Activated CD4-positive, alpha-beta T cell treated with anti-CD3 and anti-CD28 coated beads, Interleukin-2, amount 50 U/mL, for 16 hours (primary cell): ENCODE measurements around the gene EFCAB6.

Experiments
- DNase-seq: peaks from one replicate; pipeline ENCODE4 v3.0.0-alpha.2; 2020

Gene EFCAB6

DNA sequence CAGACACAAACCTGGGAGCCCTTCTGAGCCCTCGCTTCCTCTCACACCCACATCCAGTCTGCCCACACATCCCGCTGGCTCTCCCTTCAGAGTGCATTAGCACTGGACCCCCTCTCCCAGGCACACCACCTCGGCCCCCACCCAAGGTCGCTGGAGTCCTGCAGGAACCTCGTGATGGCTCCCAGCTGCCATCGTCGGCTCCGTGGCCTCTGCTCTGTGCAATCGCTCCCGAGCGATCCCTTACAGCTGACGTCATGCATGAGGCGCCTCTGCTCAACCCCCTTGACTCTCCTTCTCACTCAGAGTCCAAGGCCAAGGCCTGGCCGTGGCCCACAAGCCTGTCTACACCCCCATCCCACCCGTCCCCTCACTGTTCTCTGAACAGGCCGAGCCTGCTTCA, 183.9 kb downstream of the EFCAB6 start:
- no peak for DNase-seq

DNA sequence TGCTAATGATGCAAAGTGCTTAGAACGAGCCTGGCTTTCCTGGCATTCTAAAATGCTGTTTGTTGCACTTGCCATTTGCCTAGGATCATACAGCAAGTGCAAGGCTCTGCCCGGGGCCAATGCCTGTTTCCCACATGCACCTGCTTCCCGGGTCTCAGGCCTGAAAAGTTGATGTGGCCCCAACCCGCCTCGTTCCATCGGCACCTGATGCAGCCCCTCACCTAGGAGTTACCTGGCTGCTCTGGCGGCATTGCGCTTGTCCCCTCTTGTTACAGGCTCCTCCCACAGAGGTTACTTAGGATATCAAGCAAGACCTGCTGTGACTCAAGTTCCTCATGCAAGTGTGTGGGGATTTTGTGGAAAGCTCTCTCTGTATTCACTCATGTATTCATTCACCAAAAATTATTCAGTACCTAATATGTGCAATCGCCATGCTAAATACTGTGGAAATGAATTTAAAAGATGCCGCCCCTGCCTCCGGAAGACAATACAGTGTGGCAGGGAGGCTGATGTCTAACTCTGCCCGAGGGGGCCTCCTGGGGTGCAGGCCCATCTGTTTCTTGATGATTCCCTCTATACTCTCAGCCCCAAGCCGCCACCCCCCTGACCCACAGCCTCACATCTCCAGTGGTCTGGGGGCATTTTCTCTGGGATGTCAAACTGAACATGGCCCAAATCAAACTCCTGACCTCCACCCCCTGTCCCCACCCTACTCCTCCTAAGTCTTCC, 184.5 kb downstream of the EFCAB6 start:
- DNase-seq, result no peak

DNA sequence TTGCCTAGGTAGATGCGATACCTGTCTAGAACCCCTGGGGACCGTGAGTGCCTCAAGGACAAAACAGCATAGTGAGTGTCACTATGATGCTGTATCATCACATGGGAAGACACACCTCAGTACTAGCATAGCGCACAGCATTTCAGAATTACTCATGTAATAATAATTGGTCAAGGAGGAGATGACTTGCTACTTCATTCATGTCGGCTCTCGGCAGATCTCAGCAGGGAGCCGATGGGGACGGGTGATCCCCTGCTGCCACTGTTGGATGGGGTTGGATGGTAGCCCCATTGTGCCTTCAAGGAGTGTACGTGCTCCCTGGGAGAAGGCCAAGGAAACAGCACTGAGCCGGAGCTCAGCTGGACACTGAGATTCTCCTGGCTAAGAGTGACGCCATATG, 186.9 kb downstream of the EFCAB6 start:
- DNase-seq, result no peak

DNA sequence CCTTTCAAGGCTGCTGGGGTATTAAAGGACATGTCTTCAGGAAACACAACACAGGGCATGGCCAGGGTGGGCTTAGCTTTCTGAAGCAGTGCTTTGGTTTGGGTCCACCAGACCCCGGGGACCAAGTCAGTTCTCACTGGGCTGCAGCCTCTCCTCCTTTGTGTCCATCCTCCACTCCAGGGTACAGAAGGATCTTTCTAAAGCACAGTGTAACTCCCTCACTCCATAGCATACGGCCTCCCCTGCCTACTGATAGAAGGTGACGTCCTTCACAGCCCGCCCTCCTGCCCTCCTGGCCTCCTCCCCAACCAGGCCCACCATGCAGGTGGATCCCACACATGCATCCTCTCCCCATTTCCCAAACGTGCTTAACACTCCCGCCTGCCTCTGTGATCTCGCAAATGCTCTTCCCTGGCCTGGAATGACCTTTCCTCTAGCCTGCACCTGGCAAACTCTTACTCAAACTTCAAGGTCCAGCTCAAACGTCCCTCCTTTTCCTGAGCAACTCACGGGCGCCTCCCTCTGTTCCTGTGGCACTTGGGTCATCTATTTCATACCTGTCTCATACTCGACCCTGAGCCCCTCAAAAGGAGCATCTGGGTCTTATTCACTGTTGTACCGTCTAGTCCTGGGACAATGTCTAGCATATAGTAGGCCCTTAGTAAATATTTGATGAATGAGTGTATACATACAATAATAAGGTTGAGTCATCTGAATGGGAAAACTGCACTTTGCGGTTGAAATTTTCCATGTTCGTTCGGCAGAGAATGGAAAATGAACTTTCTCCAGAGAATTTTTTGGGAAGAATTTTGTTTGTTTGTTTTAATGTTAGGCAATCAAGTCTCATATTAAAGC, 187.7 kb downstream of the EFCAB6 start:
- DNase-seq, result no peak

DNA sequence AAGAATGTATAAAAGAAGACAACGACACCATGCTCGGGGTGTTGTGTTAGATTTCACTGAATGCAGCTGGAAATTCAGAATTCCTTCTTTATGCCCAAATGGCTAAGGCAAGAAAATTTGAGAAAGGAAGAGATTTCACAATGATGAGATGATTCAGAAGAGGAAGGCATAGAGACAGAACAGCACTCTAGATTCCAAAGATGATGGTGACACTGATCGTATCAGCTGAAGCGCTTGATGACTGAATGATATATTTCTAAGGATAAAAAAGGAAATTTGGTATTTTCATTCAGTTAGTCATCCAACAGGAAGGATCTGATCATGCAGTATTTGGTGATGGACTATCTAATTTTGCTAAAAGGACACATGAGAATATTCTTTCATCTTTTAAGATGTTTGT, 189.2 kb downstream of the EFCAB6 start:
- DNase-seq, result no peak

DNA sequence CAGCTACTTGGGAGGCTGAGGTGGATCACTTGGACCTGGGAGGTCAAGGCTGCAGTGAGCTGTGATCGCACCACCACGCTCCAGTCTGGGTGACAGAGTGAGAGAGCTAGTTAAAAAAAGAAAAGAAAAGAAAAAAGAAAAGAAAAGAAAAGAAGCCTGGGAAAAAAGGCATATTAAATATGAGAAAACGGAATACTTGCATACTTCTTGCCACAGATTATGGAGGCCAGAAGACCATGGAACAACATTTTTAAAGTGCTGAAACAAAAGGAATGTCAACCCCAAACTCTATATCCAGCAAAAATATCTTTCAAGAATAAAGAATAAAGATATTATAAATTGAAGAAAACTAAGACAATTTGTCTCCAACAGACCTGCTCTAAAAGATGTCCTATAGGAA, 191.9 kb downstream of the EFCAB6 start:
- DNase-seq, result no peak

DNA sequence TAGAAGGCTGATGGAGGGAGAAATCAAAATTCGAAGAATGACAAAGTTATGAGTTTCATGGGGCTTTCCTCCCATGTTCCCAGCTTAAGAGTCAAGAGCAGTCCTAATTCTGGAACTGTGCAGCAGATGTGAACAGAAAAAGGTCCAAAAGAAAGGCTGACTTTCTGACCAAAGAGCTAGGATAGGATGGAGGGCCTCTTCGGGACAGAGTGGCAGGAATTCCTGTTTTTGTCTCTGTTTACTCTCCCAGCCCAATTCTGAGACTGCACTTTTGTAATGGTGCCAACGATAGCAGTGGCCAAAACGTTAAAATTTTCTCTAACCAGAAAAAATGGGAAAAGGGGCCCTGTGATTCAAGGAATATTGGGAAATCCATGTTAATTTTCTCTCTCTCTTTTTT, 193.6 kb downstream of the EFCAB6 start:
- no peak for DNase-seq

DNA sequence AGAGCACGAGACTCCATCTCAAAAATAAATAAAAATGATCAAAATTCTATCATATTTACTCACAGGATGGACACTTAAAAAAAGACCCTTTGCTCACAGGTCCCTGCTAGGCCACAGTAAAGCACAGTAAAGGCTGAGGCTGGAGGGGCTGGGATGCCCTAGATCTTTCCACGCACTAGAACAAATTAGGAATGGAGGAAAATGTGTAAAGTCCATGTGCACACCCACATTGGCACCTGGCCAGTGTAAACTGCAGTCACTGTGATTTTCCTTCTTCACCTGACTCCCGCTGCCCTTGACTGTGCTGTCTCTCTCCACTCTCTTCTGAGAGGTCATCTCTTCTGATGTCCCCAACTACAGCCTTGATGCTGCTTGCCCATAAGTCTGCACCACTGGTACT, 195.5 kb downstream of the EFCAB6 start:
- DNase-seq, result no peak

DNA sequence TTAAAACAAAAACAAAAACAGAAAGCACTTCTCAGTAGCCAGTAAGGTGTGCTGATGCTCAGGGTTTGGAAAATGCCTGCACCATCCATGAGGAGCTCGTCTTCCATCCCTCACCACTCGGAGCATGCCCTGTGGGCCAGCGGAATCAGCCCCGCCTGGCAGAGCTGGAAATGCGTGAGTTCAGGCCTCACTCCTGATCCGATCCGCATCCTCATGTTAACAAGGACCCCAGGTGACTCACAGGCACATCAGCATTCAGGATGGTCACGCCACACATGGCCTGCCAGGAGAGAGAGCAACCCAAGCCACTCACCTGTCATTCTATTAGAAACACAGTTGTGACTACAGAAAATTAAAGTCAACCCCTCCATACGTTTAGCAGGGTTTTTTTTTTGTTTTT, 211.8 kb downstream of the EFCAB6 start:
- DNase-seq, result no peak

DNA sequence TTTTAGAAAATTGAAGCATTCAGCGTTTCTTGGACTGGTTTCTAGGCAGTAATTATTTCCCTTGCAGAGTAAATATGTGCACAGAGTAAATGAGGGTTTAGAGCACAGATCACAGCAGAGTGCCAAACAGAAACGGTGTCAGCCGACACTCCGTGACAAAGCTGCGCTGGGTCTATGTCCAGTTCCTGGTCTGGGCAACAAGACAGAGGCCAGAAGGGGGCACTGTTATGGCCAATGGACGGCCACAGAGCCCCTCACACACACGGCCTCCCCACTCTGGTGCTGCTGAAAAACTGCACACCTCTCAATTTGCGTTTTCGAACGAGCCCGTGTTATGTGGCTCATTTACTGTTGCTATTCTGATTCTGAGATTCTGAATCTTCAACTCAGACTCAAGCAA, 219.6 kb downstream of the EFCAB6 start:
- DNase-seq, result no peak

DNA sequence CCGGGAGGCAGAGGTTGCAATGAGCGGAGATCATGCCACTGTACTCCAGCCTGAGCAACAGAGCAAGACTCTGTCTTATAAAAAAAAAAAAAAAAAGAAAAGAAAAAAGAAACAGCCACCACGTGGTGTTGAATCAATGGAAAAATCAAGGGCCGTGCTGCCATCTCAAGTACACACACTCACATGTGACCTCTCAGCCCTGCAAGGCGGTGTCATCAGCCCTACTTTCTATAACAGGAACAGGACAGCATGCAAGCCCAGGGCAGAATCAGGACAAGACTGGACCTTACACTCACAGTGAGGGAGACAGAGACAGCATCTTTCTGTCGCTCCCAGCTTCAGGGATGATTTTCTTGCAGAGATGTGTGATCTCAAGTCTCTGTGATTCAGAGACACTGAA, 220.7 kb downstream of the EFCAB6 start:
- DNase-seq, result no peak

DNA sequence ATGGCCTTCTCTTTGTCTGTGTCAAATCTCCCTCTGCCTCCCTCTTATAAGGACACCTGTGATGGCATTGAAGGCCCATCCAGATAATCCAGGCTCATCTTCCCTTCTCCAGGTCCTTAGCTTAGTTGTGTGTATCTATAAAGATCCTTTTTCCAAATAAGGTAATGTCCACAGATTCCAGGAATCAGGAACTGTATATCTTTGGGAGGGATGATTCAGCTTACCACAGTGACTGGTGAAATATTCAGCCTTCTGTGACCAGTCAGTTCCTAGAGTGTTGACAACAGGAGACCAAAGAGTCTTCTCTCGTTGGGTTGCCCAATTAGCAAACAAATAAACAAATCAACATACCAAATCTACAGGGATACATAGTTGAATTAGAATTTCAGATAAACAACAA, 224.5 kb downstream of the EFCAB6 start:
- no peak for DNase-seq

DNA sequence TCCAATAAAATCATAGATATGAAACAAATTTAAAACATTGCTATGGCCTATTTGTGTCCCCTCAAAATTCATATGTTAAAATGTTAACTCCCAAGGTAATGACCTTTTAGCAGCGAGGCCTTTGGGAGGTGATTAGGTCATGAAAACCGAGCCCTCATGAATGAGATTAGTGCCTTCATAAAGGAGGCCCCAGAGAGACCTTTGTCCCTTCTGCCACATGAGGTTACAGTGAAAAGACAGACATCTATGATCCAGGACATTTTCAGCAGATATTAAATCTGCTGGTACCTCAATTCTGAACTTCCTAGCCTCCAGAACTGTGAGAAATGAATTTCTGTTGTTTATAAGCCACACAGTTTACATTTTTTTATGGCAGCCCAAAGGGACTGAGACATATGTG, 228.6 kb downstream of the EFCAB6 start:
- DNase-seq, result no peak

DNA sequence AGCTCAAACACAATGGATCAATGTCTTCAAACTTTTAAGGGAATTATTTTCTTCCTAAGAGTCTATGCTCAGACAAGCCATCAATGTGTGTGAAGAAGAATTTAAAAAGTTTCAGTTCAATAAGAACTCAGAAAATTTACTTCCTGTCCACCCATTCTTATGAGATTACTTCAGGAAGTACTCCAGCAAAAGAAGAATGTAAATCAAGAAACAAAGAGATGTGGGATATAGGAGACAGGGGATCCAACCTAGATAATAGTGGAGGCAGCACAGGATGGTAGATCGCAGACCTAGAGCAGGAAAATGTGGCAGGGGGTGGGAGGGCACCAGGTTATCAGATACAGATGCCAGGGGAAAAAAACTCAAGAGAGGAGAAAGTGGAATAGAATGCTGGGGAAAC, 229.7 kb downstream of the EFCAB6 start:
- DNase-seq, result no peak

DNA sequence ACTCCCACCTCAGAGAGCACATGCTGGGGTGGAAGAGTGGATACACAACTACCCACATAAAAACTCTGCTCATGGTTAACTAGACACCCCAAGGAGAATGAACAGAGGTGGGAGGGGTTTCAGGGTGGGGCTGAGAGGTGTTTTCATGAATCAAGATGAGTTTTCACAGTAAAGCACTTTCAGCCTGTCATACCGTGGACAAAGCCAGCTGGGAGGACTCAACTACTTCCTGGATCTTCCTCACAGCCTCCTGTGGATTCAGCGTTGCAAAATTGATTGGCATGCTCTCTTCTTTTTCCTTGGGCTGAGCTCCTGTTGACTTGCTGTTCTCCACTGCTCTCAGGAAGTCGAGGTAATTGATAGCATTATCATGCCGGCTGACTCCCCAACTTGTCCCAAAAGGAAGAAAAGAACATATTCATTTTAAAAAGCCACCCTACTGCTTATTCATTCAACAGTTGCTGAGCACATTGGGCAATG, 231.8 kb downstream of the EFCAB6 start:
- no peak for DNase-seq

DNA sequence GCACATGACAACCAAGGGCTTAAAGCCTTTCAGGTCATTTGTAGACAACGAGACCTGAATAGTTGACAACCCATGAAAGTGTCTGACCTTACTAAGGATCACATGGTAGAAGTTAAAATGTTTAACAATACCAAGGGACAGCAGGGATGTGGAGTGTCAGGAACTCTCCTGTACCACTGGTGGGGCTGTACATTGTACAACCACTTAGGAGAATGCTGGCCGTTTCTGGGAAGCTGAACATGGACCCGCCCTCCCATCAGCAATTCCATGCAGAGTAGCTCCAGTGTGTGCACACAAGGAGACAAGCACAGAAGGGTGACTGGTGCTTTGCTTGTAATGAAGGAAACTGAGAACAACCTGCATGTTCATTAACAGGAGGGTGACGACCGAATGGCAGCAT, 237.4 kb downstream of the EFCAB6 start:
- no peak for DNase-seq

DNA sequence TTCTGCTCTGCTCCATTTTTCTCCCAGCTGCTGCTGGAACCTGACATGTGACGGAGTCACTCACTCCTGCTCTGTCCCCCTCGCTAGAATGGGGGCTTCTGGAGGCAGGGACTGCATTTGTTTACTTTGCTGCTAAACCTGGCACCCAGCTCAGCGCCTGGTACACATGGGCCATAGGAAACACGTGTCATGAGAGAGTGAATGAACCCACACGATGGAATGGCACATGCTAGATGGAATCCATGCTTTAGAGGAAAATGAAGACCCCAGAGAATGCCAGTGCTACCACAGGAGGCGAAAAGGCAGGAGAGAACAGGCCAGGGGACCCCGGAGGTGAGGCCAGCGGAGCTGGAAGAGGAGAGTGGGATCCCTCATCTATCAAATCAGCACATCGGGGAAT, 239.4 kb downstream of the EFCAB6 start:
- DNase-seq, result no peak

DNA sequence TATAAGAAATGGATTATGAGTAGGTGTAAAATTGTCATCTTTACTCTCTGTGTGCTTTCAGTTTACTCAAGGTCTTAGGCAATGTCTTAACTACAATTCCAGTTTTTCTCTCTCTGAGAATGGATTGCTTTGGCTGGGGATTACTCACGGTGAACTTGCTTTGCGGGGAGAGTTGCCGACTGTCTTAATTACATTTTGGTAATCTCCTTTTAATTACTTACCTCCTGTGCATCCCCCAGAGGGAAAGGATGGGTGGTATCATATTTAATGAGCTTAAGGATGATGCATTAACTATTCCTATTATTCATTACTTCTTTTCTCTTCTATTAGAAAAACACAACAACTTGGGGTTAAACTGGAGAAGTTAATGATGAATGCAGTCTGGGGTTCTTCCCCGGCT, 240.9 kb downstream of the EFCAB6 start:
- no peak for DNase-seq

DNA sequence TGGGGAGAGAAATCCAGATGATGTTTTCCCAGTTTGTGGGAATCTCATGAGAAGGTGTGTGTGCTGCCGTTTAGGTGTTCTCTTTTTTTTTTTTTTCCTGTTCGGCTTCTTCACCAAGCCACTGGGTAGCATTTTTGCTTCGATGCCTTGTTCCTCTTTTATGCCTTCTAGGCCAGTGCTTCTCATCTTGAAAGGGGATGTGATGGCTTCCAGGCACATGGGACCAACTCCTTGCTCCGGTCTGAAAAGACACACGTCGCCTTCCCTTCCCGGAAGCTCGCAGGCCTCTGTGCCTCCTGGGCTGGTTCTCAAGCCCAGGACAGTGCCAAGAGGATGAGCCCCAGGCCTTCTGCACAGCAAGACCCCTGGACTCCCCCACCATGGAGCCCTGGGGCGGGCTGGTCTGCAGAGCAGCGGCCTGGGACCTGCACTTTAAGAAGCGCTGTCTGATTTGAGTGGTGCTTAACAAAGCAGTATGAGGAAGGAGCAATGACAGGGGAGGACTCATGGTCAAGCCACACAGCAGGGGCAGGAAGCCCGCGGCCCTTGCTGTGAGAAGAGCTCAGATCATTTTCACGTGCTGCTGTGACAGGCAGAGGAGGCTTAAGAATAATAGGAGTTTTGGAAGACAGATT, 241.5 kb downstream of the EFCAB6 start:
- no peak for DNase-seq

DNA sequence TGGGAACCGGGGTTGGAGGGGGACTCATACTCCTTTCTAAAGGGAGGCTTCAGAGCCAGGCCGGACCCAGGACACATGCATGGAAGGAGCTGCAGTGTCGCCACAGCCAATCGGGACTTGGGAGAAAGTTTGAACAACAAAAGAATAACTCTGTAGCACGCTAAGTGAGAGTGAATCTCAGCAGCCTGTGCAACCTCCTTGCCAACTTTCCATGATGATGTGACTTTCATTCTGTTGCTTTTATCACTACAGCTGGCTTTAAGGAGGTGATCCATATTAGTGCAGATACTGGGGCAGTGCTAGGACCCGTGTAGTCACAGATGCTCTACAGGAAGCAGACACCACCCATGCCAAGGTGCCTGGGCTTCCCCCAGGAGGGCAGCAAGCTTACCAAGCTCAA, 243.0 kb downstream of the EFCAB6 start:
- DNase-seq, result no peak

DNA sequence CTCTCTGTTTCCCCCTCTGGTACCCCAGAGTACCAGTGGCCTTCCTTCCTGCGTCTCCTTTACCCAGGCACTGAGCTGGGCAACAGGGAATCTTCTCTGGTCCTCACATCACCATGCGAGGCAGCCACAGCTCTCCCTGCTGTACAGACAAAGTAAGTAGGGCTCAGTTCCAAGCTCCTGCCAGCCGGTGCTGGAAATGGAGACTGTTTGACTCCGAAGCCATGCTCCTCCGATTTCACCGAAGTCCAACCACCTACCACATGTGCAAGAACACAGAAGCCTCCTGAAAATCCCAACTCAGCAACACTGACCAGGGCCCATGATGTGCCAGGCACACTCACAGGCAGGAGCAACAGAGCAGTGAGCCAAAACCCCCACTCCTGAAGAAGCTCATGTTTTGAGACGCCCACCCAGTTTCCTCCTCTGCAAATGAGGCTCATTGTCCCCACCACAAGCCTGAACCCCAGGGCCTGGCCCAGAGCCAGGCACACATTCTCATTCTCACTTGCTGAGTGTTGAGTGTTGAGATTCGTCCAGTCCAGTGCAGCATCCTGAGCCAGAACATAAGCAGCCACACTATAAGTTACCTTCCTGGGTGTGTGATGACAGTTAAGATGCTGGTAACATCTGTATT, 244.3 kb downstream of the EFCAB6 start:
- DNase-seq, result no peak

DNA sequence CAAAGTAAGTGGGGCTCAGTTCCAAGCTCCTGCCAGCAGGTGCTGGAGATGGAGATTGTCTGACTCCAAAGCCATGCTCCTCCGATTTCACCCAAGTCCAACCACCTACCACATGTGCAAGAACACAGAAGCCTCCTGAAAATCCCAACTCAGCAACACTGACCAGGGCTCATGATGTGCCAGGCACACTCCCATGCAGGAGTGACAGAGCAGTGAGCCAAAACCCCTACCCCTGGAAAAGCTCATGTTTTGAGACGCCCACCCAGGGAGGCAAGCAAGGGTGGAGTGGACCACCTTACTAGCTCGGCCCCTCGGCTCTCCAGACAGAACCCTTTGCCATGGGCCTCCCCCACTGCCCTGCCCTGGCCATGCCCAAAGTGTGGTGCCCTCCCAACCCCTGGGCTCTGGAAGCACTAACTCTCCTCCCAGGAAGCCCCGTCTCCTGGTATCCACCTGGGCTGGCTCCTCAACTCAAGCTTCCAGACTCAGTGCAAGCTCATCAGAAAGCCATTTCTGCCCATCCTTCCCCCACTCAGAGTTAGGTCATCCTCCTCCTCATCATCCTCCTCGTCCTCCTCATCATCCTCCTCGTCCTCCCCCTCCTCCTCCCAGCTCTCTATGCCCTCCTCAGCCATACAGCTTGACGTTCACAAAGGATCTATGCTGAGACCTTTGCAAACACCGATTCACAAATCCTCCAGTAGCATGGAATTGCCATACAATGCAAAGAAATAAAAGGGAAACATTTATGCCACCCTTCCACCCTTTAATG, 245.4 kb downstream of the EFCAB6 start:
- DNase-seq, result no peak

DNA sequence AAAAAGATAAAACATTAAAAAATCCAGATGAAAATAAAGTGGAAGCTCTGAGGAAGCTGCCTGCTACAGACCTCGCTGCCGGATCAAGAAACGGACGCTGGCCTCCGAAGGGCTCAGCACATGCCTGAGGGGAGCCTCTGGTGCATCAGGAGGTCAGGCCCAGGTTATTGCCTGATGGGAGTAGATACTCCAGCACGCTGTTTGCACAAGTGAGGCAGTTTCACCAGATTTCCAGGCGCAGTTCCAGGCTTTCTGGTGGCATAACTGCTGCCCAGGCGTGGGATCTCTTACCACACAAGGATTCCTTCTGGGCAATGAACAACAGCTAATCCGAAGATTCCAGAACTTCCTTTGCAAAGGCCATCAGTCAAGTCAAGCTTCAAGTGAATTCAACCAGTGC, 246.1 kb downstream of the EFCAB6 start:
- DNase-seq, result no peak
